SIG-M5 treated with dmso at 0.1 percent for 504 hours (cell line): ENCODE data around the gene GAS2L2.

Experiments used
- DNase-seq: peaks from one replicate; lab custom pipeline; 2025; ENCODE audit not compliant: unreplicated experiment; lab: John Stamatoyannopoulos, UW

Gene GAS2L2

GRCh38 chr17:35701491-35701890 lies 51.5 kb downstream of the GAS2L2 start:
- DNase-seq, result no peak

GRCh38 chr17:35700150-35700549 lies 52.9 kb downstream of the GAS2L2 start:
- no peak for DNase-seq

DNA sequence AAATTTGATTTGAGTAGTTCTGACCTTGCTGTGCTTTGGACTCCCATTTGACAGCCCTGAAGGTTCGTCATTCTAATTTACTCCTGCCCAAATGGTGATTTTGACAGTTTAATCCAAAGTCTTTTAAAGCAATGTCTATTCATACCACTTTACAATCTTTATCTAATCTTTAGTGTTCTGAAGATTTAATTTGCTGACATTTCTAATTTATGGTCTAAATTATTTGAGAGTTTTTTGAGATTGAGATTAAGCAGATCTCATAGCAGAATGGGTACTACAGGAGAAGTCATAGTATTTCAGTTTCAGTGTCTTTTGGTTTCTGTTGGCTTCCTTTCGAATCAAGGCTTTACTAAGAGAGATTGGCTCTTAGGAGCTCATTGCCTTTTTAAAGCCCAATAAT lies 54.2 kb downstream of the GAS2L2 start:
- no peak for DNase-seq

- DNase-seq, result no peak
Observed at GRCh38 chr17:35695613-35696012, 57.4 kb downstream of the GAS2L2 start.

GRCh38 chr17:35694906-35695305 lies 58.1 kb downstream of the GAS2L2 start:
- no peak for DNase-seq
